MV-4-11 (cell line): Measurements from ENCODE around the gene KIF25.

Experiments used
- DNase-seq: peaks from one replicate; lab custom pipeline; 2025; lab: John Stamatoyannopoulos, UW

Gene KIF25

GRCh38 chr6:168016721-168017525 is 19.5 kb downstream of the KIF25 start:
- no peak for DNase-seq

- no peak for DNase-seq
Observed at GRCh38 chr6:168017629-168018028, 20.2 kb downstream of the KIF25 start.

GRCh38 chr6:168018664-168019063 is 21.2 kb downstream of the KIF25 start:
- no peak for DNase-seq

GRCh38 chr6:168020242-168020641 is 22.8 kb downstream of the KIF25 start:
- DNase-seq, result no peak

- DNase-seq, result no peak
Observed at GRCh38 chr6:168021581-168021980, 24.1 kb downstream of the KIF25 start.

GRCh38 chr6:168022488-168023321 is 25.2 kb downstream of the KIF25 start:
- no peak for DNase-seq

GRCh38 chr6:168024951-168025510 is 27.6 kb downstream of the KIF25 start:
- DNase-seq, result no peak

GRCh38 chr6:168025831-168026710 is 28.6 kb downstream of the KIF25 start:
- DNase-seq, result no peak

- DNase-seq, result no peak
Observed at GRCh38 chr6:168026925-168027324, 29.5 kb downstream of the KIF25 start.

GRCh38 chr6:168027521-168027920 is 30.1 kb downstream of the KIF25 start:
- DNase-seq, result no peak

GRCh38 chr6:168028181-168028580 is 30.7 kb downstream of the KIF25 start:
- DNase-seq, result no peak

- DNase-seq, result no peak
Observed at GRCh38 chr6:168029459-168030217, 32.2 kb downstream of the KIF25 start.

GRCh38 chr6:168030218-168030746 is 32.8 kb downstream of the KIF25 start:
- no peak for DNase-seq

GRCh38 chr6:168030908-168031307 is 33.4 kb downstream of the KIF25 start:
- DNase-seq, result no peak

GRCh38 chr6:168031411-168031971 is 34.0 kb downstream of the KIF25 start:
- no peak for DNase-seq

GRCh38 chr6:168032005-168032760 is 34.7 kb downstream of the KIF25 start:
- DNase-seq, result peak; percentile 85

- no peak for DNase-seq
Observed at GRCh38 chr6:168033791-168034190, 36.3 kb downstream of the KIF25 start.

GRCh38 chr6:168034537-168034936 is 37.1 kb downstream of the KIF25 start:
- no peak for DNase-seq

GRCh38 chr6:168035098-168035660 is 37.7 kb downstream of the KIF25 start:
- DNase-seq, result no peak
